Measurements from ENCODE around the gene CHAD. TPM values are rescaled to one million over a fixed set of nuclear protein-coding genes. Genes with fewer than 3 reads are reported as not detected.

CHAD gene
- total and polyA plus RNA-seq, 2 of the 13 experiments (the other 11 are each of a cell fraction or from before 2014, with no cell fraction given), result 1.4 TPM; not detected in 1

DNA sequence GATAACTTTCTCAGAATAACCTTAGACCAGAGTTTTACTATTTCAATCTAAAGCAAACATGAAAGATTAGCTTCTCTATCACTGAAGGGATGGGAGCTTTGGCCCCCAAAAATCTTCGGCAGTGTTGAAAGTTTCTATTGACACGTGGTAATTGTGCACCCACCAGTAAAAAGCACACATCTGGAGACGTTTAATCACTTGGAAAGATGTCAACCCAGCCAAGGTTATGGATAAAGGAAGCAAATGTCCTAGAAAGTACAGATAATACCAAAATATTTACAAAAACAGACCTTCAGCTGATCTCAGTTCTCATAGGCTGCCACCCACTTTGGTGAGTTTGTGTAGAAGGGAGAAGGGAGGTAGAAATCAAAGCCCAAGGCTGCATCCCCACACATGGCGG is 44.8 kb upstream of the CHAD start:
- WGBS (ENCODE audit: low lambda C conversion rate), result 38% methylated on average over 4 of the region's 4 CpGs
- DNase-seq (ENCODE audit: low spot score) (no peak), FAIRE-seq (no peak), ATAC-seq (no peak)
- Histone ChIP-seq H3K9ac (ENCODE audit: insufficient read depth, low read depth, low read length) (no peak overlapping the region), H2AFZ (ENCODE audit: low read length) (no peak overlapping the region), H3K4me1 (ENCODE audit: insufficient read depth, low read length) (peaks cover 49% of the 10 kb centered on the region), H3K4me2 (ENCODE audit: low read depth, low read length) (no peak overlapping the region), H4K20me1 (ENCODE audit: insufficient read depth, low read length) (no peaks in the 10 kb centered on the region), H3K4me3 (replicated peaks in 1 of 3; ENCODE audit: insufficient read depth in 1 of 3, low read depth in 2 of 3, low read length in 3 of 3) (no peak overlapping the region), H3K27me3 (ENCODE audit: control insufficient read depth in 1 of 2, insufficient read depth in 2 of 2, low read length in 2 of 2) (peaks cover 0 to 8% of the 10 kb centered on the region in 2 experiments; a peak in 1 of 5 replicates), H3K36me3 (replicated peaks in 1 of 2; ENCODE audit: control insufficient read depth in 1 of 2, insufficient read depth in 2 of 2, low read length in 2 of 2) (no peaks in the 10 kb centered on the region), H3K27ac (ENCODE audit: extremely low read length, insufficient read depth, low read length) (no peak overlapping the region), H3K9me3 (ENCODE audit: low read length) (no peaks in the 10 kb centered on the region), H3K79me2 (ENCODE audit: insufficient read depth, low read length) (no peaks in the 10 kb centered on the region)
- POLR2A ChIA-PET, result no interaction called here
- in situ Hi-C loops (cut with HindIII; ENCODE audit: extremely low pct_ligation_motif_present, low pct_unique_long_range_greater_than_20kb), result no loop called here
- intact Hi-C loops (cut with micrococcal nuclease; ENCODE audit: unreplicated experiment), result no loop called here
- no peak for TF ChIP-seq ZNF790 (CRISPR knock-in tag; IDR thresholded peaks at IDR 0.05; ENCODE audit: borderline replicate concordance)
- no peak for TF ChIP-seq ZNF546 (CRISPR knock-in tag; conservative IDR thresholded peaks at IDR 0.05)
- TF ChIP-seq, protein P1, sequence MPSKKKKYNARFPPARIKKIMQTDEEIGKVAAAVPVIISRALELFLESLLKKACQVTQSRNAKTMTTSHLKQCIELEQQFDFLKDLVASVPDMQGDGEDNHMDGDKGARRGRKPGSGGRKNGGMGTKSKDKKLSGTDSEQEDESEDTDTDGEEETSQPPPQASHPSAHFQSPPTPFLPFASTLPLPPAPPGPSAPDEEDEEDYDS (CRISPR knock-in tag; IDR thresholded peaks at IDR 0.05), result no peak
- TF ChIP-seq, protein P2, sequence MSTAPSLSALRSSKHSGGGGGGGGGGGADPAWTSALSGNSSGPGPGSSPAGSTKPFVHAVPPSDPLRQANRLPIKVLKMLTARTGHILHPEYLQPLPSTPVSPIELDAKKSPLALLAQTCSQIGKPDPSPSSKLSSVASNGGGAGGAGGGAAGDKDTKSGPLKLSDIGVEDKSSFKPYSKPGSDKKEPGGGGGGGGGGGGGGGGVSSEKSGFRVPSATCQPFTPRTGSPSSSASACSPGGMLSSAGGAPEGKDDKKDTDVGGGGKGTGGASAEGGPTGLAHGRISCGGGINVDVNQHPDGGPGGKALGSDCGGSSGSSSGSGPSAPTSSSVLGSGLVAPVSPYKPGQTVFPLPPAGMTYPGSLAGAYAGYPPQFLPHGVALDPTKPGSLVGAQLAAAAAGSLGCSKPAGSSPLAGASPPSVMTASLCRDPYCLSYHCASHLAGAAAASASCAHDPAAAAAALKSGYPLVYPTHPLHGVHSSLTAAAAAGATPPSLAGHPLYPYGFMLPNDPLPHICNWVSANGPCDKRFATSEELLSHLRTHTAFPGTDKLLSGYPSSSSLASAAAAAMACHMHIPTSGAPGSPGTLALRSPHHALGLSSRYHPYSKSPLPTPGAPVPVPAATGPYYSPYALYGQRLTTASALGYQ (CRISPR knock-in tag; IDR thresholded peaks at IDR 0.05), result no peak
- no peak for TF ChIP-seq HNRNPLL (IDR thresholded peaks at IDR 0.05; ENCODE audit: low read depth, low read length, poor library complexity, severe bottlenecking)
- no peak for TF ChIP-seq HOXA7 (CRISPR knock-in tag; IDR thresholded peaks at IDR 0.05)
- TF ChIP-seq ZNF772 (CRISPR knock-in tag; IDR thresholded peaks at IDR 0.05), result no peak
- TF ChIP-seq ZNF619 (CRISPR knock-in tag; IDR thresholded peaks at IDR 0.05), result no peak
- TF ChIP-seq RBFOX2 (IDR thresholded peaks at IDR 0.05; ENCODE audit: low read depth, low read length), result no peak
- TF ChIP-seq ZNF17 (CRISPR knock-in tag; IDR thresholded peaks at IDR 0.05), result no peak
- TF ChIP-seq, protein P3, sequence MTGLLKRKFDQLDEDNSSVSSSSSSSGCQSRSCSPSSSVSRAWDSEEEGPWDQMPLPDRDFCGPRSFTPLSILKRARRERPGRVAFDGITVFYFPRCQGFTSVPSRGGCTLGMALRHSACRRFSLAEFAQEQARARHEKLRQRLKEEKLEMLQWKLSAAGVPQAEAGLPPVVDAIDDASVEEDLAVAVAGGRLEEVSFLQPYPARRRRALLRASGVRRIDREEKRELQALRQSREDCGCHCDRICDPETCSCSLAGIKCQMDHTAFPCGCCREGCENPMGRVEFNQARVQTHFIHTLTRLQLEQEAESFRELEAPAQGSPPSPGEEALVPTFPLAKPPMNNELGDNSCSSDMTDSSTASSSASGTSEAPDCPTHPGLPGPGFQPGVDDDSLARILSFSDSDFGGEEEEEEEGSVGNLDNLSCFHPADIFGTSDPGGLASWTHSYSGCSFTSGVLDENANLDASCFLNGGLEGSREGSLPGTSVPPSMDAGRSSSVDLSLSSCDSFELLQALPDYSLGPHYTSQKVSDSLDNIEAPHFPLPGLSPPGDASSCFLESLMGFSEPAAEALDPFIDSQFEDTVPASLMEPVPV (CRISPR knock-in tag; IDR thresholded peaks at IDR 0.05), result no peak
- no peak for TF ChIP-seq NFKB2 (CRISPR knock-in tag; IDR thresholded peaks at IDR 0.05; ENCODE audit: borderline replicate concordance)
- TF ChIP-seq TEAD2 (CRISPR knock-in tag; IDR thresholded peaks at IDR 0.05), result no peak
- no peak for TF ChIP-seq ZNF83 (CRISPR knock-in tag; IDR thresholded peaks at IDR 0.05; ENCODE audit: borderline replicate concordance)
- no TSS peak for BruUV-seq (replicated peaks)
- CTCF ChIA-PET (ENCODE audit: low intra/inter-chr PET ratio, low total read pairs), result no interaction called here
